Stomach (tissue), 4 donors: Measurements from ENCODE around the gene NAB2.

Experiments
- CTCF ChIP-seq, 7 experiments: fragments of 450-650 bp in 4 of 7; fragments of 200-600 bp in 3 of 7; sonication (generic) in 3 of 7; IDR thresholded peaks; one replicate each; pipeline ENCODE4 v1.5.1; 2016 to 2019; ENCODE audit warnings: antibody characterized with exemption in 7 of 7, control low read depth in 2 of 7, mild to moderate bottlenecking in 1 of 7
- POLR2A ChIP-seq, 4 donors: fragments of 450-650 bp; IDR thresholded peaks; one replicate each; pipeline ENCODE4 v1.6.1; 2016; ENCODE audit warnings: antibody characterized with exemption in 4 of 4, control low read depth in 2 of 4, mild to moderate bottlenecking in 1 of 4, moderate library complexity in 1 of 4

DNA sequence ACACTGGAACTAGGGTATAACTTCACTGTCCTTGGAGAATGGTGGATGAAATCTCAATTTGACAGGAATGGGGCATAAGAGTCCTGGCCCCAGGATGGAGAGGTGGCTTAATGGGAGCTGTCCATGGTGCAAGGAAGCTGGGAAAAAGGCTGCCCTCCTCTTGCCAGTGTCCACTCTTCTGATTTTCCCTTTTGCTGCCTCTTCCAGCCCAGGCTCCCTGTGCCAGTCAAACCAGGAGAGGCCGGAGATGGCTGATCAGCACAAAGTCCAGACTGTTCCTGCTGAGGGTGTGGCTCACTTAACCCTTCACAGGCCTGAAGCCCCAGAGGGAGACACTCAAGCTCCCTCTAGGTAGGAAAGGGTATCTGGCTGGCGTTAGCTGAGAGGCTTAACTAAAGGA lies 39.0 kb upstream of the NAB2 start, which contains the start of gene MYO1A:
- no peak for TF ChIP-seq CTCF (IDR thresholded peaks at IDR 0.05)
- no peak for TF ChIP-seq POLR2A (IDR thresholded peaks at IDR 0.05)
